Measurements from ENCODE around the gene MFF.

MFF gene

DNA sequence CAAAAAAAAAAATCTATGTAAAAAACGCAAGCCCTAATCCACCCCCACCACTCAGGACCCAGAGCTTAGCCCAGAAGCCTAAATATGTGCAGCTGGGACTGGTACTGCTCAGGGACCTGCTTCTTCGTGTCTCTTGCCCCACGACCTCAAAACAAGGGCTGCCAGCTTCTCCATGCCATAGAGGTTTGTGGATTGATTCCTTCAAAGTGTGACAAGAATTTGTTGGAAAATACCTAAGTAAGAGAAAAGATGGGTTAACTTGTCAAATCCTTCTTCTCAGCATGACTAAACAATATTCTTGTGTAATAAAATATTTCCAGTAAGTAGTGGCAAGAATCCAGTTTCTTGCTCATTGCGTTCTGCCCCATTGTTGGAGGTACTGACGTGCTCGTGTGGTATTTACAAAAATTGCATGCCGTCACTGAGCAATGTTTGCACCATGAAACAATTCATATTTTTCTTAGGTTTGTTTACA, 63.5 kb downstream of the MFF start:
- Histone ChIP-seq H3K27me3 (replicated peaks; ENCODE audit: control insufficient read depth, insufficient read depth, low read length) (no peaks in the 10 kb centered on the region), H3K4me3 (replicated peaks; ENCODE audit: low read depth, low read length) (no peak overlapping the region), H3K36me3 (ENCODE audit: control insufficient read depth, insufficient read depth, low read length) (no peaks in the 10 kb centered on the region)
- no peak for TF ChIP-seq CTCF (IDR thresholded peaks at IDR 0.05; ENCODE audit: insufficient read depth, low read length, poor library complexity, severe bottlenecking)
- DNase-seq (ENCODE audit: extremely low read depth, insufficient read length), result no peak

- no peak overlapping the region for H3K4me3 ChIP-seq (replicated peaks; ENCODE audit: low read depth, low read length)
- TF ChIP-seq CTCF (IDR thresholded peaks at IDR 0.05; ENCODE audit: insufficient read depth, low read length, poor library complexity, severe bottlenecking), result no peak
- no peaks in the 10 kb centered on the region for H3K27me3 ChIP-seq (replicated peaks; ENCODE audit: control insufficient read depth, insufficient read depth, low read length)
- no peak for DNase-seq (ENCODE audit: extremely low read depth, insufficient read length)
- H3K36me3 ChIP-seq (ENCODE audit: control insufficient read depth, insufficient read depth, low read length), result no peaks in the 10 kb centered on the region
These were observed 64.2 kb downstream of the MFF start for GRCh38 chr2:227389231-227389630.

GRCh38 chr2:227389661-227390060, 64.6 kb downstream of the MFF start:
- Histone ChIP-seq H3K4me3 (replicated peaks; ENCODE audit: low read depth, low read length) (no peak overlapping the region), H3K36me3 (ENCODE audit: control insufficient read depth, insufficient read depth, low read length) (no peaks in the 10 kb centered on the region), H3K27me3 (replicated peaks; ENCODE audit: control insufficient read depth, insufficient read depth, low read length) (no peaks in the 10 kb centered on the region)
- no peak for TF ChIP-seq CTCF (IDR thresholded peaks at IDR 0.05; ENCODE audit: insufficient read depth, low read length, poor library complexity, severe bottlenecking)
- no peak for DNase-seq (ENCODE audit: extremely low read depth, insufficient read length)

- H3K36me3 ChIP-seq (ENCODE audit: control insufficient read depth, insufficient read depth, low read length), result no peaks in the 10 kb centered on the region
- no peak for TF ChIP-seq CTCF (IDR thresholded peaks at IDR 0.05; ENCODE audit: insufficient read depth, low read length, poor library complexity, severe bottlenecking)
- H3K4me3 ChIP-seq (replicated peaks; ENCODE audit: low read depth, low read length), result no peak overlapping the region
- H3K27me3 ChIP-seq (replicated peaks; ENCODE audit: control insufficient read depth, insufficient read depth, low read length), result no peaks in the 10 kb centered on the region
- DNase-seq (ENCODE audit: extremely low read depth, insufficient read length), result no peak
These were observed 65.6 kb downstream of the MFF start for GRCh38 chr2:227390468-227391256.

DNA sequence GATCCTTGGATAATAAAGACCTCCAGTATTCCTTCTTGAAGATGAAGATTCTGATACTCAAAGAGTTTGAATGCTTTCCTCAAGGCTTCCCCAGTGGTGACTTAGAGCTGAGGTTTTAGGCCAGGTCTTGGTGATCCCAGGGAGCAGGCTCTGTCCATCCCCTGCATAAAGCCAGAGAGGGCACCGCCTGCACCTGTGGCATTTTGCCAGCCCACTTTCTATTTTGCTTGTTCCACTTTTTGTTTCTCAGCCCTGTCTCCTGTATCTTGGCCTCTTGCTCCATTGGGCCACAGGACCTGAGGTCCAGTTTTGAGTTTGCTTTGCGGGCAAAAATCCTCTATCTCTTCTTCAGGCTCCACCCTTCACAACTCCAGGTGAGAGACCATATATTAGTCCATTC, 69.3 kb downstream of the MFF start:
- no peaks in the 10 kb centered on the region for H3K27me3 ChIP-seq (replicated peaks; ENCODE audit: control insufficient read depth, insufficient read depth, low read length)
- H3K36me3 ChIP-seq (ENCODE audit: control insufficient read depth, insufficient read depth, low read length), result no peaks in the 10 kb centered on the region
- TF ChIP-seq CTCF (IDR thresholded peaks at IDR 0.05; ENCODE audit: insufficient read depth, low read length, poor library complexity, severe bottlenecking), result no peak
- DNase-seq (ENCODE audit: extremely low read depth, insufficient read length), result no peak
- H3K4me3 ChIP-seq (replicated peaks; ENCODE audit: low read depth, low read length), result no peak overlapping the region
